Measurements from ENCODE around the gene LPCAT3.
"Not testable (repeated sequence)": the region's sequence is repeated elsewhere in the genome, so short reads cannot be mapped to it uniquely, and the experiment has no call there.

Gene LPCAT3

GRCh38 chr12:7054925-7055324 lies 36.6 kb upstream of the LPCAT3 start:
- Mint-ChIP-seq H3K27me3 (peaks cover 63 to 65% of the 10 kb centered on the region in 2 donors), H3K27ac (no peak overlapping the region)

GRCh38 chr12:7049973-7050372 lies 31.7 kb upstream of the LPCAT3 start:
- not testable (repeated sequence) for H3K4me1 Mint-ChIP-seq (ENCODE audit: low read depth in 2 of 2); H3K36me3 Mint-ChIP-seq (ENCODE audit: insufficient read depth); H3K27ac Mint-ChIP-seq; H3K4me3 Mint-ChIP-seq; H3K9me3 Mint-ChIP-seq; DNase-seq; ATAC-seq (replicated peaks)
- peaks cover 14 to 26% of the 10 kb centered on the region in 2 donors for H3K27me3 Mint-ChIP-seq

More at GRCh38 chr12:7054925-7055324, 36.6 kb upstream of the LPCAT3 start:
- no peak overlapping the region for H3K4me3 Mint-ChIP-seq
- no peaks in the 10 kb centered on the region for H3K36me3 Mint-ChIP-seq (ENCODE audit: insufficient read depth)
- no peak for DNase-seq
- no peak for ATAC-seq (replicated peaks)
- H3K9me3 Mint-ChIP-seq = no peaks in the 10 kb centered on the region
- H3K4me1 Mint-ChIP-seq (ENCODE audit: low read depth in 2 of 2) = no peaks in the 10 kb centered on the region

- ATAC-seq (replicated peaks); H3K4me1 Mint-ChIP-seq (ENCODE audit: low read depth in 2 of 2); H3K4me3 Mint-ChIP-seq; DNase-seq; H3K9me3 Mint-ChIP-seq; H3K36me3 Mint-ChIP-seq (ENCODE audit: insufficient read depth); H3K27ac Mint-ChIP-seq: not testable (repeated sequence)
- peaks cover 10 to 23% of the 10 kb centered on the region in 2 donors for H3K27me3 Mint-ChIP-seq
These were observed 31.2 kb upstream of the LPCAT3 start for GRCh38 chr12:7049445-7049951.

GRCh38 chr12:7047306-7047705 lies 29.0 kb upstream of the LPCAT3 start:
- Mint-ChIP-seq H3K4me1 (ENCODE audit: low read depth in 2 of 2) (peaks cover 2 to 3% of the 10 kb centered on the region in 2 donors), H3K27me3 (peaks cover 0 to 9% of the 10 kb centered on the region in 2 donors), H3K4me3 (no peak overlapping the region), H3K9me3 (no peaks in the 10 kb centered on the region), H3K27ac (no peak overlapping the region), H3K36me3 (ENCODE audit: insufficient read depth) (no peaks in the 10 kb centered on the region)
- DNase-seq (no peak), ATAC-seq (replicated peaks) (no peak)

GRCh38 chr12:7046383-7047105 lies 28.3 kb upstream of the LPCAT3 start:
- Mint-ChIP-seq H3K9me3 (no peaks in the 10 kb centered on the region), H3K4me1 (ENCODE audit: low read depth in 2 of 2) (peaks cover 2 to 3% of the 10 kb centered on the region in 2 donors), H3K27me3 (peaks cover 0 to 10% of the 10 kb centered on the region in 2 donors), H3K27ac (no peak overlapping the region), H3K4me3 (no peak overlapping the region), H3K36me3 (ENCODE audit: insufficient read depth) (no peaks in the 10 kb centered on the region)
- DNase-seq (no peak), ATAC-seq (replicated peaks) (no peak)

GRCh38 chr12:7045913-7046312 lies 27.6 kb upstream of the LPCAT3 start:
- H3K27me3 Mint-ChIP-seq = peaks cover 0 to 5% of the 10 kb centered on the region in 2 donors
- ATAC-seq (replicated peaks) = no peak
- no peaks in the 10 kb centered on the region for H3K9me3 Mint-ChIP-seq
- no peak overlapping the region for H3K4me3 Mint-ChIP-seq
- no peaks in the 10 kb centered on the region for H3K36me3 Mint-ChIP-seq (ENCODE audit: insufficient read depth)
- DNase-seq = no peak
- H3K4me1 Mint-ChIP-seq (ENCODE audit: low read depth in 2 of 2) = peaks cover 2 to 3% of the 10 kb centered on the region in 2 donors
- H3K27ac Mint-ChIP-seq = no peak overlapping the region

GRCh38 chr12:7042842-7043241 lies 24.6 kb upstream of the LPCAT3 start:
- no peak for ATAC-seq (replicated peaks)
- Mint-ChIP-seq H3K27me3 (peaks cover 0 to 5% of the 10 kb centered on the region in 2 donors), H3K9me3 (no peaks in the 10 kb centered on the region), H3K4me3 (no peak overlapping the region), H3K4me1 (ENCODE audit: low read depth in 2 of 2) (peaks cover 2 to 3% of the 10 kb centered on the region in 2 donors), H3K36me3 (ENCODE audit: insufficient read depth) (no peaks in the 10 kb centered on the region), H3K27ac (no peak overlapping the region)
- DNase-seq = no peak

- no peak overlapping the region for H3K4me3 Mint-ChIP-seq
- ATAC-seq (replicated peaks) = no peak
- no peak overlapping the region for H3K27ac Mint-ChIP-seq
- peaks cover 6 to 8% of the 10 kb centered on the region in 2 donors for H3K4me1 Mint-ChIP-seq (ENCODE audit: low read depth in 2 of 2)
- DNase-seq = no peak
- H3K27me3 Mint-ChIP-seq = peaks cover 0 to 5% of the 10 kb centered on the region in 2 donors
- no peaks in the 10 kb centered on the region for H3K36me3 Mint-ChIP-seq (ENCODE audit: insufficient read depth)
- H3K9me3 Mint-ChIP-seq = no peaks in the 10 kb centered on the region
These were observed 21.1 kb upstream of the LPCAT3 start for GRCh38 chr12:7039403-7039802.

- Mint-ChIP-seq H3K36me3 (ENCODE audit: insufficient read depth) (no peaks in the 10 kb centered on the region), H3K27me3 (peaks cover 0 to 5% of the 10 kb centered on the region in 2 donors), H3K27ac (no peak overlapping the region), H3K9me3 (no peaks in the 10 kb centered on the region), H3K4me3 (no peak overlapping the region), H3K4me1 (ENCODE audit: low read depth in 2 of 2) (peaks cover 6 to 8% of the 10 kb centered on the region in 2 donors)
- ATAC-seq (replicated peaks) = no peak
- no peak for DNase-seq
These were observed 20.3 kb upstream of the LPCAT3 start for GRCh38 chr12:7038591-7038990.

GRCh38 chr12:7037411-7037810 lies 19.1 kb upstream of the LPCAT3 start:
- not testable (repeated sequence) for H3K4me3 Mint-ChIP-seq; H3K9me3 Mint-ChIP-seq; H3K36me3 Mint-ChIP-seq (ENCODE audit: insufficient read depth); ATAC-seq (replicated peaks); H3K27me3 Mint-ChIP-seq; H3K4me1 Mint-ChIP-seq (ENCODE audit: low read depth in 2 of 2); H3K27ac Mint-ChIP-seq; DNase-seq

GRCh38 chr12:7035463-7035862 lies 17.2 kb upstream of the LPCAT3 start:
- ATAC-seq (replicated peaks) (no peak), DNase-seq (no peak)
- no peak overlapping the region for H3K27ac Mint-ChIP-seq
- H3K27me3 Mint-ChIP-seq = peaks cover 7 to 12% of the 10 kb centered on the region in 2 donors
- no peaks in the 10 kb centered on the region for H3K36me3 Mint-ChIP-seq (ENCODE audit: insufficient read depth)
- peaks cover 5 to 6% of the 10 kb centered on the region in 2 donors for H3K4me1 Mint-ChIP-seq (ENCODE audit: low read depth in 2 of 2)
- H3K4me3 Mint-ChIP-seq = no peak overlapping the region
- H3K9me3 Mint-ChIP-seq = no peaks in the 10 kb centered on the region

GRCh38 chr12:7034464-7034863 lies 16.2 kb upstream of the LPCAT3 start:
- no peak overlapping the region for H3K4me3 Mint-ChIP-seq
- no peak overlapping the region for H3K27ac Mint-ChIP-seq
- H3K4me1 Mint-ChIP-seq (ENCODE audit: low read depth in 2 of 2) = peaks cover 5 to 6% of the 10 kb centered on the region in 2 donors
- DNase-seq = no peak
- H3K36me3 Mint-ChIP-seq (ENCODE audit: insufficient read depth) = no peaks in the 10 kb centered on the region
- H3K27me3 Mint-ChIP-seq = peaks cover 7 to 12% of the 10 kb centered on the region in 2 donors
- H3K9me3 Mint-ChIP-seq = no peaks in the 10 kb centered on the region
- no peak for ATAC-seq (replicated peaks)

- H3K27ac Mint-ChIP-seq = no peak overlapping the region
- no peaks in the 10 kb centered on the region for H3K9me3 Mint-ChIP-seq
These were observed 14.7 kb upstream of the LPCAT3 start for GRCh38 chr12:7032990-7033389.

GRCh38 chr12:7031306-7031705 lies 13.0 kb upstream of the LPCAT3 start:
- Mint-ChIP-seq H3K9me3 (no peaks in the 10 kb centered on the region), H3K4me1 (ENCODE audit: low read depth in 2 of 2) (no peaks in the 10 kb centered on the region), H3K27me3 (peaks cover 7 to 12% of the 10 kb centered on the region in 2 donors), H3K4me3 (no peak overlapping the region), H3K36me3 (ENCODE audit: insufficient read depth) (no peaks in the 10 kb centered on the region), H3K27ac (no peak overlapping the region)
- ATAC-seq (replicated peaks) (no peak), DNase-seq (no peak)

More at GRCh38 chr12:7032990-7033389, 14.7 kb upstream of the LPCAT3 start:
- Mint-ChIP-seq H3K4me3 (no peak overlapping the region), H3K27me3 (peaks cover 7 to 12% of the 10 kb centered on the region in 2 donors), H3K4me1 (ENCODE audit: low read depth in 2 of 2) (peaks cover 5 to 6% of the 10 kb centered on the region in 2 donors), H3K36me3 (ENCODE audit: insufficient read depth) (no peaks in the 10 kb centered on the region)
- no peak for ATAC-seq (replicated peaks)
- no peak for DNase-seq

All from effector memory CD8-positive, alpha-beta T cell (primary cell).